ENCODE measurements around the gene NUTF2. TPM values are rescaled to one million over a fixed set of nuclear protein-coding genes. Genes with fewer than 3 reads are reported as not detected.
A peak's percentile ranks its signal among the peaks of the same experiment; 100 is the strongest.

Gene NUTF2
- total and polyA plus RNA-seq, 8 donors, result 25.8 to 69.1 (median 40.2) TPM

- Histone ChIP-seq H3K4me1 (peaks cover 11 to 20% (median 11%) of the 10 kb centered on the region in 3 donors), H3K27ac (peak overlapping the region in 2 of 4 donors; percentile 48 to 97), H3K36me3 (no peaks in the 10 kb centered on the region), H3K9me3 (no peaks in the 10 kb centered on the region), H3K27me3 (no peaks in the 10 kb centered on the region), H3K4me3 (peak overlapping the region in 2 of 4 donors; percentile 96)
- DNase-seq (no peak), FAIRE-seq (no peak), ATAC-seq (no peak)
- 56 to 62% methylated on average over 5 of the region's 5 CpGs for WGBS, 2 donors
- no peak for TF ChIP-seq CTCF (IDR thresholded peaks at IDR 0.05)
- intact Hi-C loops (cut with DNase I), result no loop called here
Observed at GRCh38 chr16:67892375-67892774, 45.6 kb downstream of the NUTF2 start.

- ATAC-seq, result peak; percentile 92 to 98 (median 96)
- H3K27me3 ChIP-seq, result no peaks in the 10 kb centered on the region
- DNase-seq, result peak; percentile 96 to 98 (median 96)
- FAIRE-seq, result no peak
- H3K36me3 ChIP-seq, result no peaks in the 10 kb centered on the region
- H3K9me3 ChIP-seq, result no peaks in the 10 kb centered on the region
- intact Hi-C loops (cut with DNase I), result no loop called here
- peak within 1 kb of the TSS; percentile 95 to 98 (median 98) for H3K27ac ChIP-seq
- no peak for TF ChIP-seq CTCF (IDR thresholded peaks at IDR 0.05)
- peaks cover 11 to 20% (median 11%) of the 10 kb centered on the region in 3 donors for H3K4me1 ChIP-seq
- H3K4me3 ChIP-seq, result peak within 1 kb of the TSS; percentile 91 to 99 (median 96)
- 0 to 1% methylated on average over 54 to 90 of the region's 90 CpGs for WGBS, 2 donors
Observed at GRCh38 chr16:67892899-67893742, 46.4 kb downstream of the NUTF2 start, which contains the start of gene PSKH1. Gene PSKH1 (plus strand): TSS chr16:67893254. CDS start chr16:67908750, 15,496 bp downstream.

- Histone ChIP-seq H3K4me3 (peak overlapping the region; percentile 91 to 99 (median 96)), H3K36me3 (no peaks in the 10 kb centered on the region), H3K4me1 (peaks cover 11 to 20% (median 11%) of the 10 kb centered on the region in 3 donors), H3K27ac (peak overlapping the region; percentile 95 to 98 (median 98)), H3K9me3 (no peaks in the 10 kb centered on the region), H3K27me3 (no peaks in the 10 kb centered on the region)
- FAIRE-seq (no peak), DNase-seq (peak in 4 of 6 donors; percentile 72 to 84 (median 79)), ATAC-seq (peak; percentile 70 to 79 (median 76))
- WGBS, 2 donors, result 4 to 6% methylated on average over 14 of the region's 14 CpGs
- TF ChIP-seq CTCF (IDR thresholded peaks at IDR 0.05), result no peak
- intact Hi-C loops (cut with DNase I), result no loop called here
Observed at GRCh38 chr16:67893743-67894399, 47.1 kb downstream of the NUTF2 start.

- intact Hi-C loops (cut with DNase I), result loop anchor here in 1 of 3 donors (5.0 kb wide), 1 partner anchor 35 kb away; the partner anchor contains the start of gene CTRL
- Histone ChIP-seq H3K9me3 (no peaks in the 10 kb centered on the region), H3K36me3 (no peaks in the 10 kb centered on the region), H3K4me3 (no peak overlapping the region), H3K4me1 (peaks cover 11 to 19% (median 11%) of the 10 kb centered on the region in 3 donors), H3K27me3 (no peaks in the 10 kb centered on the region), H3K27ac (no peak overlapping the region)
- FAIRE-seq, result no peak
- WGBS, 2 donors, result 80 to 81% methylated on average over 3 of the region's 3 CpGs
- ATAC-seq, result no peak
- TF ChIP-seq CTCF (IDR thresholded peaks at IDR 0.05), result no peak
- no peak for DNase-seq
Observed at GRCh38 chr16:67897231-67897630, 50.5 kb downstream of the NUTF2 start.

All from pancreas (tissue), 10 donors.